ENCODE measurements around the gene ATXN10. TPM values are rescaled to one million over a fixed set of nuclear protein-coding genes. Genes with fewer than 3 reads are reported as not detected.
"Not testable (repeated sequence)": the region's sequence is repeated elsewhere in the genome, so short reads cannot be mapped to it uniquely, and the experiment has no call there.

The ATXN10 gene
- total and polyA plus RNA-seq, 9 donors: 136 to 218 (median 186) TPM

GRCh38 chr22:45788522-45788921 lies 116.9 kb downstream of the ATXN10 start:
- 100% methylated on average over 3 of the region's 8 CpGs for WGBS (ENCODE audit: insufficient coverage)
- H3K4me3 ChIP-seq (ENCODE audit: low read length): no peak overlapping the region
- H3K9me3 ChIP-seq (replicated peaks; ENCODE audit: control insufficient read depth, low read depth, low read length): no peaks in the 10 kb centered on the region
- H3K4me1 ChIP-seq (ENCODE audit: control insufficient read depth, insufficient read depth, low read length): peaks cover 4% of the 10 kb centered on the region
- peaks cover 3% of the 10 kb centered on the region for H3K36me3 ChIP-seq (ENCODE audit: control insufficient read depth, insufficient read depth, low read length)
- H3K27ac ChIP-seq (ENCODE audit: low read length): no peak overlapping the region
- DNase-seq: no peak
- H3K27me3 ChIP-seq (ENCODE audit: control insufficient read depth, insufficient read depth, low read length): no peaks in the 10 kb centered on the region

- no peak for DNase-seq
- H3K4me3 ChIP-seq (ENCODE audit: low read length): no peak overlapping the region
- no peaks in the 10 kb centered on the region for H3K27me3 ChIP-seq (ENCODE audit: control insufficient read depth, insufficient read depth, low read length)
- H3K36me3 ChIP-seq (ENCODE audit: control insufficient read depth, insufficient read depth, low read length): peaks cover 7% of the 10 kb centered on the region
- H3K27ac ChIP-seq (ENCODE audit: low read length): no peak overlapping the region
- H3K9me3 ChIP-seq (replicated peaks; ENCODE audit: control insufficient read depth, low read depth, low read length): peaks cover 4% of the 10 kb centered on the region
- WGBS (ENCODE audit: insufficient coverage): 80% methylated on average over 1 of the region's 1 CpG
- H3K4me1 ChIP-seq (ENCODE audit: control insufficient read depth, insufficient read depth, low read length): no peaks in the 10 kb centered on the region
Observed at GRCh38 chr22:45790401-45790800, 118.8 kb downstream of the ATXN10 start.

GRCh38 chr22:45793161-45793560 lies 121.5 kb downstream of the ATXN10 start:
- no peak overlapping the region for H3K4me3 ChIP-seq (ENCODE audit: low read length)
- H3K36me3 ChIP-seq (ENCODE audit: control insufficient read depth, insufficient read depth, low read length): peaks cover 15% of the 10 kb centered on the region
- H3K27me3 ChIP-seq (ENCODE audit: control insufficient read depth, insufficient read depth, low read length): no peaks in the 10 kb centered on the region
- H3K4me1 ChIP-seq (ENCODE audit: control insufficient read depth, insufficient read depth, low read length): no peaks in the 10 kb centered on the region
- H3K27ac ChIP-seq (ENCODE audit: low read length): no peak overlapping the region
- DNase-seq: no peak
- 100% methylated on average over 1 of the region's 3 CpGs for WGBS (ENCODE audit: insufficient coverage)
- H3K9me3 ChIP-seq (replicated peaks; ENCODE audit: control insufficient read depth, low read depth, low read length): peaks cover 19% of the 10 kb centered on the region

GRCh38 chr22:45793892-45794291 lies 122.3 kb downstream of the ATXN10 start:
- Histone ChIP-seq H3K27ac (ENCODE audit: low read length) (no peak overlapping the region), H3K27me3 (ENCODE audit: control insufficient read depth, insufficient read depth, low read length) (no peaks in the 10 kb centered on the region), H3K9me3 (replicated peaks; ENCODE audit: control insufficient read depth, low read depth, low read length) (peaks cover 20% of the 10 kb centered on the region), H3K4me3 (ENCODE audit: low read length) (no peak overlapping the region), H3K4me1 (ENCODE audit: control insufficient read depth, insufficient read depth, low read length) (no peaks in the 10 kb centered on the region), H3K36me3 (ENCODE audit: control insufficient read depth, insufficient read depth, low read length) (peaks cover 15% of the 10 kb centered on the region)
- DNase-seq: no peak
- no CpG with 5 or more reads among the region's 2 CpGs for WGBS (ENCODE audit: insufficient coverage)

- WGBS (ENCODE audit: insufficient coverage): 96% methylated on average over 8 of the region's 9 CpGs
- not testable (repeated sequence) for H3K27me3 ChIP-seq (ENCODE audit: control insufficient read depth, insufficient read depth, low read length); H3K4me3 ChIP-seq (ENCODE audit: low read length); H3K4me1 ChIP-seq (ENCODE audit: control insufficient read depth, insufficient read depth, low read length); DNase-seq; H3K27ac ChIP-seq (ENCODE audit: low read length)
- peaks cover 15% of the 10 kb centered on the region for H3K36me3 ChIP-seq (ENCODE audit: control insufficient read depth, insufficient read depth, low read length)
- peaks cover 20% of the 10 kb centered on the region for H3K9me3 ChIP-seq (replicated peaks; ENCODE audit: control insufficient read depth, low read depth, low read length)
Observed at GRCh38 chr22:45796009-45796408, 124.4 kb downstream of the ATXN10 start.

- H3K27ac ChIP-seq (ENCODE audit: low read length): no peak overlapping the region
- no peak for DNase-seq
- peaks cover 16% of the 10 kb centered on the region for H3K9me3 ChIP-seq (replicated peaks; ENCODE audit: control insufficient read depth, low read depth, low read length)
- H3K27me3 ChIP-seq (ENCODE audit: control insufficient read depth, insufficient read depth, low read length): no peaks in the 10 kb centered on the region
- no CpG with 5 or more reads among the region's 2 CpGs for WGBS (ENCODE audit: insufficient coverage)
- H3K36me3 ChIP-seq (ENCODE audit: control insufficient read depth, insufficient read depth, low read length): peaks cover 8% of the 10 kb centered on the region
- no peak overlapping the region for H3K4me3 ChIP-seq (ENCODE audit: low read length)
- H3K4me1 ChIP-seq (ENCODE audit: control insufficient read depth, insufficient read depth, low read length): no peaks in the 10 kb centered on the region
Observed at GRCh38 chr22:45799291-45799690, 127.7 kb downstream of the ATXN10 start.

GRCh38 chr22:45802054-45802453 lies 130.4 kb downstream of the ATXN10 start:
- Histone ChIP-seq H3K9me3 (replicated peaks; ENCODE audit: control insufficient read depth, low read depth, low read length) (peaks cover 3% of the 10 kb centered on the region), H3K4me3 (ENCODE audit: low read length) (no peak overlapping the region), H3K4me1 (ENCODE audit: control insufficient read depth, insufficient read depth, low read length) (no peaks in the 10 kb centered on the region), H3K36me3 (ENCODE audit: control insufficient read depth, insufficient read depth, low read length) (peaks cover 4% of the 10 kb centered on the region), H3K27me3 (ENCODE audit: control insufficient read depth, insufficient read depth, low read length) (no peaks in the 10 kb centered on the region), H3K27ac (ENCODE audit: low read length) (no peak overlapping the region)
- DNase-seq: no peak
- WGBS (ENCODE audit: insufficient coverage): no CpG with 5 or more reads among the region's 4 CpGs

- 75% methylated on average over 2 of the region's 6 CpGs for WGBS (ENCODE audit: insufficient coverage)
- no peak for DNase-seq
Observed at GRCh38 chr22:45804319-45804985, 132.8 kb downstream of the ATXN10 start.

GRCh38 chr22:45804986-45805325 lies 133.3 kb downstream of the ATXN10 start:
- Histone ChIP-seq H3K27me3 (ENCODE audit: control insufficient read depth, insufficient read depth, low read length) (no peaks in the 10 kb centered on the region), H3K4me3 (ENCODE audit: low read length) (no peak overlapping the region), H3K27ac (ENCODE audit: low read length) (no peak overlapping the region), H3K36me3 (ENCODE audit: control insufficient read depth, insufficient read depth, low read length) (peaks cover 14% of the 10 kb centered on the region), H3K9me3 (replicated peaks; ENCODE audit: control insufficient read depth, low read depth, low read length) (no peaks in the 10 kb centered on the region), H3K4me1 (ENCODE audit: control insufficient read depth, insufficient read depth, low read length) (no peaks in the 10 kb centered on the region)
- DNase-seq: no peak
- WGBS (ENCODE audit: insufficient coverage): no CpG with 5 or more reads among the region's 3 CpGs

More at GRCh38 chr22:45804319-45804985, 132.8 kb downstream of the ATXN10 start:
- no peak overlapping the region for H3K4me3 ChIP-seq (ENCODE audit: low read length)
- no peaks in the 10 kb centered on the region for H3K4me1 ChIP-seq (ENCODE audit: control insufficient read depth, insufficient read depth, low read length)
- no peaks in the 10 kb centered on the region for H3K9me3 ChIP-seq (replicated peaks; ENCODE audit: control insufficient read depth, low read depth, low read length)
- H3K36me3 ChIP-seq (ENCODE audit: control insufficient read depth, insufficient read depth, low read length): peaks cover 14% of the 10 kb centered on the region
- no peaks in the 10 kb centered on the region for H3K27me3 ChIP-seq (ENCODE audit: control insufficient read depth, insufficient read depth, low read length)
- no peak overlapping the region for H3K27ac ChIP-seq (ENCODE audit: low read length)

GRCh38 chr22:45805413-45805812 lies 133.8 kb downstream of the ATXN10 start:
- Histone ChIP-seq H3K4me1 (ENCODE audit: control insufficient read depth, insufficient read depth, low read length) (no peaks in the 10 kb centered on the region), H3K36me3 (ENCODE audit: control insufficient read depth, insufficient read depth, low read length) (peaks cover 14% of the 10 kb centered on the region), H3K27ac (ENCODE audit: low read length) (no peak overlapping the region), H3K9me3 (replicated peaks; ENCODE audit: control insufficient read depth, low read depth, low read length) (no peaks in the 10 kb centered on the region), H3K27me3 (ENCODE audit: control insufficient read depth, insufficient read depth, low read length) (no peaks in the 10 kb centered on the region), H3K4me3 (ENCODE audit: low read length) (no peak overlapping the region)
- peak; percentile 23 for DNase-seq
- 75% methylated on average over 6 of the region's 6 CpGs for WGBS (ENCODE audit: insufficient coverage)
